HepG2 (cell line): ENCODE results near the gene SPTBN5. TPM values are rescaled to one million over a fixed set of nuclear protein-coding genes. Genes with fewer than 3 reads are reported as not detected.

Experiments
- ATAC-seq: fragments of 200-7000 bp; cut with Tn5 transposase; 3 replicates; pipeline ENCODE4 v1.9.1; 2020; ENCODE audit warnings: mild to moderate bottlenecking, moderate library complexity
- BruUV-seq: library from RNA; stranded (reverse); fragments of 400-500 nt; replicated peaks from 2 replicates; lab custom pipeline; 2021; lab: Mats Ljungman, UMichigan
- CTCF ChIA-PET: fragments of 300-600 bp; formaldehyde crosslinking; extraction: SDS; loops from one replicate; lab custom pipeline; 2021; ENCODE audit warnings: low total read pairs, inconsistent platforms, low intra/inter-chr PET ratio; lab: Yijun Ruan, JAX
- POLR2A ChIA-PET: fragments of 350-600 bp; sonication (Branson Sonifier 250); formaldehyde crosslinking; loops from one replicate; lab custom pipeline; 2020; ENCODE audit warnings: antibody characterized with exemption, inconsistent platforms; lab: Yijun Ruan, JAX
- DNase-seq: peaks from one replicate; pipeline ENCODE4 v3.0.0-alpha.2; 2015; ENCODE audit warnings: low spot score
- FAIRE-seq: peaks from 3 replicates; lab custom pipeline; 2011; peaks lifted over from hg19 to GRCh38; lab: Jason Lieb, UNC
- H2AFZ ChIP-seq: one replicate; pipeline ENCODE4 v1.6.1; 2011; ENCODE audit warnings: low read length, inconsistent platforms
- H3K27ac ChIP-seq: fragments of 300-600 bp; 3 replicates; pipeline ENCODE4 v1.8.0; 2011; ENCODE audit warnings: mixed run types, mild to moderate bottlenecking, mixed read lengths, low read length, inconsistent platforms; ENCODE audit not compliant: insufficient read depth; ENCODE audit errors: extremely low read length
- H3K27me3 ChIP-seq, 2 experiments: fragments of 200-600 bp in 1 of 2; 2 replicates in 1 of 2; 3 replicates in 1 of 2; pipeline versions ENCODE4 v1.6.0 to v1.8.0; 2011; ENCODE audit warnings: low read length in 2 of 2, mild to moderate bottlenecking in 2 of 2, moderate library complexity in 2 of 2, inconsistent platforms in 1 of 2; ENCODE audit not compliant: insufficient read depth in 2 of 2, control insufficient read depth in 1 of 2
- H3K36me3 ChIP-seq, 2 experiments: fragments of 200-600 bp in 1 of 2; replicated peaks in 1 of 2; 2 replicates in 1 of 2; 3 replicates in 1 of 2; pipeline versions ENCODE4 v1.5.1 to v1.8.0; 2011; ENCODE audit warnings: low read length in 2 of 2, inconsistent platforms in 1 of 2; ENCODE audit not compliant: insufficient read depth in 2 of 2, control insufficient read depth in 1 of 2
- H3K4me1 ChIP-seq: 2 replicates; pipeline ENCODE4 v1.5.1; 2012; ENCODE audit warnings: low read length, inconsistent platforms; ENCODE audit not compliant: insufficient read depth
- H3K4me2 ChIP-seq: 2 replicates; pipeline ENCODE4 v1.6.0; 2011; ENCODE audit warnings: low read depth, low read length, inconsistent platforms
- H3K4me3 ChIP-seq, 3 experiments: fragments of 200-600 bp in 1 of 3; sonication (generic), shearing (Covaris generic) in 1 of 3; replicated peaks in 1 of 3; 2 replicates each; pipeline ENCODE4 v1.5.1; 2011 to 2016; ENCODE audit warnings: low read length in 3 of 3, inconsistent platforms in 2 of 3, low read depth in 2 of 3, mild to moderate bottlenecking in 2 of 3, control low read depth in 1 of 3, mixed read lengths in 1 of 3; ENCODE audit not compliant: insufficient read depth in 1 of 3
- H3K79me2 ChIP-seq: one replicate; pipeline ENCODE4 v1.6.1; 2011; ENCODE audit warnings: low read length, inconsistent platforms; ENCODE audit not compliant: insufficient read depth
- H3K9ac ChIP-seq: 2 replicates; pipeline ENCODE4 v1.6.0; 2011; ENCODE audit warnings: mild to moderate bottlenecking, low read depth, low read length, inconsistent platforms; ENCODE audit not compliant: insufficient read depth
- H3K9me3 ChIP-seq: 2 replicates; pipeline ENCODE4 v1.5.1; 2012; ENCODE audit warnings: mild to moderate bottlenecking, low read length
- H4K20me1 ChIP-seq: 2 replicates; pipeline ENCODE4 v1.6.0; 2011; ENCODE audit warnings: inconsistent platforms, mild to moderate bottlenecking, low read length, moderate library complexity; ENCODE audit not compliant: insufficient read depth
- HHEX ChIP-seq: IDR thresholded peaks from 2 replicates; pipeline ENCODE4 v1.6.1; 2016; ENCODE audit warnings: control low read depth
- HIVEP1 ChIP-seq: sonication (generic); formaldehyde crosslinking; IDR thresholded peaks from 2 replicates; pipeline ENCODE4 v1.4.0; 2020; ENCODE audit warnings: mild to moderate bottlenecking, missing genetic modification reagents
- MXD1 ChIP-seq: sonication (generic); formaldehyde crosslinking; IDR thresholded peaks from 2 replicates; pipeline ENCODE4 v1.4.0; 2020; ENCODE audit warnings: mild to moderate bottlenecking, missing genetic modification reagents
- MXD3 ChIP-seq: IDR thresholded peaks from 2 replicates; pipeline ENCODE4 v1.6.1; 2016; ENCODE audit warnings: mild to moderate bottlenecking, missing biosample characterization, missing genetic modification reagents
- NKX3-1 ChIP-seq: sonication (generic); formaldehyde crosslinking; IDR thresholded peaks from 2 replicates; pipeline ENCODE4 v1.5.0; 2020; ENCODE audit warnings: missing genetic modification reagents
- PHF8 ChIP-seq: sonication (generic); formaldehyde crosslinking; IDR thresholded peaks from 2 replicates; pipeline ENCODE4 v1.5.0; 2020; ENCODE audit warnings: missing genetic modification reagents
- POGZ ChIP-seq: sonication (generic); formaldehyde crosslinking; IDR thresholded peaks from 2 replicates; pipeline ENCODE4 v1.4.0; 2020; ENCODE audit warnings: mild to moderate bottlenecking, missing genetic modification reagents
- POLR2AphosphoS5 ChIP-seq: IDR thresholded peaks from 2 replicates; pipeline ENCODE4 v1.6.1; 2012; ENCODE audit warnings: low read depth, low read length
- TBX3 ChIP-seq: fragments of 450-650 bp; IDR thresholded peaks from 2 replicates; pipeline ENCODE4 v1.6.1; 2017; ENCODE audit warnings: antibody characterized with exemption, mild to moderate bottlenecking, inconsistent platforms, borderline replicate concordance
- TEAD3 ChIP-seq: optimal IDR thresholded peaks from 2 replicates; pipeline ENCODE3; 2016; ENCODE audit warnings: borderline replicate concordance
- ZBTB42 ChIP-seq: sonication (generic); formaldehyde crosslinking; IDR thresholded peaks from 2 replicates; pipeline ENCODE4 v1.5.0; 2020; ENCODE audit warnings: mild to moderate bottlenecking, missing genetic modification reagents
- ZFP91 ChIP-seq: sonication (generic); formaldehyde crosslinking; IDR thresholded peaks from 2 replicates; pipeline ENCODE4 v1.9.0; 2022; ENCODE audit warnings: missing genetic modification reagents, mild to moderate bottlenecking, borderline replicate concordance
- ZHX2 ChIP-seq, 2 experiments: sonication (generic) in 1 of 2; formaldehyde crosslinking in 1 of 2; IDR thresholded peaks; 2 replicates each; pipeline versions ENCODE4 v1.6.1 to v1.9.0; 2014 to 2022; ENCODE audit warnings: antibody characterized with exemption in 1 of 2, borderline replicate concordance in 1 of 2, inconsistent platforms in 1 of 2, low read depth in 1 of 2, missing genetic modification reagents in 1 of 2
- ZNF563 ChIP-seq: sonication (generic); formaldehyde crosslinking; IDR thresholded peaks from 2 replicates; pipeline ENCODE4 v1.8.0; 2022; ENCODE audit warnings: mild to moderate bottlenecking, moderate library complexity, missing genetic modification reagents
- ZNF749 ChIP-seq: sonication (generic); formaldehyde crosslinking; IDR thresholded peaks from 2 replicates; pipeline ENCODE4 v1.8.0; 2022; ENCODE audit warnings: mild to moderate bottlenecking, missing genetic modification reagents, moderate library complexity, borderline replicate concordance
- ZSCAN30 ChIP-seq: sonication (generic); formaldehyde crosslinking; IDR thresholded peaks from 2 replicates; pipeline ENCODE4 v1.5.0; 2020; ENCODE audit warnings: mild to moderate bottlenecking, missing genetic modification reagents
- WGBS: methylation state at CpG from one replicate; pipeline ENCODE4 v1.1.6; 2017; ENCODE audit warnings: low lambda C conversion rate; 5-methylcytosine and 5-hydroxymethylcytosine counted together
- in situ Hi-C: cut with HindIII; loops from 2 replicates; pipeline ENCODE4 v1.10.0; 2017; ENCODE audit warnings: low pct_unique_long_range_greater_than_20kb; ENCODE audit not compliant: extremely low pct_ligation_motif_present
- intact Hi-C: fragments of 100-400 bp; cut with micrococcal nuclease; formaldehyde crosslinking; loops from one replicate; pipeline ENCODE4 v1.10.0; 2022; ENCODE audit not compliant: unreplicated experiment
- polyA plus RNA-seq, 8 experiments: library from polyadenylated mRNA; depleted of rRNA in 3 of 8; stranded (reverse) in 7 of 8; unstranded in 1 of 8; fragments of >200 nt; fragmentation: Illumina TruSeq in 4 of 8; extraction: Trizol in 4 of 8; gene quantifications; 2 replicates each; pipeline versions ENCODE4 v1.2.1 to v1.2.3, GENCODE V29; 2011 to 2016; ENCODE audit warnings: low read depth in 4 of 8, missing spikeins in 1 of 8, mixed read lengths in 1 of 8; ENCODE audit not compliant: insufficient read depth in 1 of 8
- total RNA-seq, 5 experiments: library from RNA; depleted of rRNA; stranded (reverse); fragments of >200 nt; fragmentation: Illumina TruSeq; extraction: Trizol; gene quantifications; 2 replicates each; pipeline ENCODE4 v1.2.3, GENCODE V29; 2016; ENCODE audit warnings: low read depth in 1 of 5

Gene SPTBN5
- total and polyA plus RNA-seq, 2 of the 13 experiments (the other 11 are each of a cell fraction or from before 2014, with no cell fraction given), result 0.01 to 0.07 TPM

GRCh38 chr15:41827290-41827879 is 66.5 kb downstream of the SPTBN5 start:
- Histone ChIP-seq H2AFZ (no peak overlapping the region), H4K20me1 (no peaks in the 10 kb centered on the region), H3K27ac (no peak overlapping the region), H3K9me3 (no peaks in the 10 kb centered on the region), H3K4me3 (peak overlapping the region; percentile 69 to 99 (median 71)), H3K36me3 (peaks cover 0 to 5% of the 10 kb centered on the region in 2 experiments; a peak in 2 of 5 replicates), H3K79me2 (no peaks in the 10 kb centered on the region), H3K27me3 (no peaks in the 10 kb centered on the region; a peak in 1 of 5 replicates), H3K4me2 (peak overlapping the region; percentile 75), H3K4me1 (peaks cover 18% of the 10 kb centered on the region), H3K9ac (peak overlapping the region; percentile 46)
- ChIA-PET POLR2A (no interaction called here), CTCF (no interaction called here)
- 4% methylated on average over 26 of the region's 37 CpGs for WGBS
- intact Hi-C loops (no loop called here), in situ Hi-C loops (no loop called here)
- DNase-seq (no peak), FAIRE-seq (no peak), ATAC-seq (peak; percentile 12)
- BruUV-seq, result no TSS peak
- peak; percentile 4; the same call in 1 of the 2 replicates for TF ChIP-seq PHF8
- no peak for TF ChIP-seq ZHX2 (IDR thresholded peaks at IDR 0.05; ENCODE audit: low read depth)
- 0 out of 2 replicates have a peak, but pooled peaks have one; percentile 21 for TF ChIP-seq ZHX2 (CRISPR knock-in tag; IDR thresholded peaks at IDR 0.05; ENCODE audit: borderline replicate concordance)
- TF ChIP-seq MXD1 (CRISPR knock-in tag), result 0 out of 2 replicates have a peak, but pooled peaks have one; percentile 43
- TF ChIP-seq TEAD3, result no peak
- no peak for TF ChIP-seq TBX3
- TF ChIP-seq ZNF563 (CRISPR knock-in tag), result peak; percentile 54
- peak; percentile 46; the same call in 1 of the 2 replicates for TF ChIP-seq ZFP91
- 0 out of 2 replicates have a peak, but pooled peaks have one; percentile 64 for TF ChIP-seq ZNF749 (CRISPR knock-in tag)
- no peak for TF ChIP-seq HHEX (CRISPR knock-in tag)
- TF ChIP-seq NKX3-1 (CRISPR knock-in tag), result peak; percentile 9; the same call in 1 of the 2 replicates
- TF ChIP-seq MXD3 (CRISPR knock-in tag), result no peak
- peak; percentile 12; the same call in 1 of the 2 replicates for TF ChIP-seq HIVEP1
- peak; percentile 66 for TF ChIP-seq ZSCAN30 (CRISPR knock-in tag)
- no peak for TF ChIP-seq POLR2AphosphoS5
- TF ChIP-seq ZBTB42 (CRISPR knock-in tag), result 0 out of 2 replicates have a peak, but pooled peaks have one; percentile 23
- no peak; the same call in 1 of the 2 replicates for TF ChIP-seq POGZ
